IPS DF 6.9 (cell line): ENCODE data around the gene THAP8.
A peak's percentile ranks its signal among the peaks of the same experiment; 100 is the strongest.

Experiments
- DNase-seq: peaks from one replicate; pipeline ENCODE4 v3.0.0-alpha.2; 2013; ENCODE audit warnings: low read depth, low spot score
- H3K27ac ChIP-seq: one replicate; pipeline ENCODE4 v1.5.1; 2013; ENCODE audit warnings: low read length, control low read depth
- H3K27me3 ChIP-seq: 2 replicates; pipeline ENCODE4 v1.6.1; 2013; ENCODE audit warnings: mild to moderate bottlenecking, low read length; ENCODE audit not compliant: control insufficient read depth, insufficient read depth
- H3K36me3 ChIP-seq: 2 replicates; pipeline ENCODE4 v1.6.1; 2013; ENCODE audit warnings: low read length; ENCODE audit not compliant: control insufficient read depth, insufficient read depth
- H3K4me1 ChIP-seq: 2 replicates; pipeline ENCODE4 v1.6.1; 2013; ENCODE audit warnings: low read length; ENCODE audit not compliant: control insufficient read depth, insufficient read depth
- H3K4me3 ChIP-seq: 2 replicates; pipeline ENCODE4 v1.5.1; 2013; ENCODE audit warnings: mild to moderate bottlenecking, low read length
- H3K9me3 ChIP-seq: 2 replicates; pipeline ENCODE4 v1.6.1; 2013; ENCODE audit warnings: low read length, inconsistent platforms; ENCODE audit not compliant: control insufficient read depth, insufficient read depth
- WGBS: extraction: QIAGEN DNeasy Blood & Tissue Kit; methylation state at CpG from one replicate; pipeline ENCODE4 v1.1.7; 2013; ENCODE audit warnings: mixed read lengths, missing lambda C conversion rate; ENCODE audit not compliant: insufficient read length, insufficient coverage; 5-methylcytosine and 5-hydroxymethylcytosine counted together

Gene THAP8

GRCh38 chr19:36030264-36031148, 23.6 kb downstream of the THAP8 start:
- WGBS, result no CpG with 5 or more reads among the region's 8 CpGs
- Histone ChIP-seq H3K9me3 (no peaks in the 10 kb centered on the region), H3K36me3 (no peaks in the 10 kb centered on the region; the same call in 1 of the 2 replicates), H3K27me3 (no peaks in the 10 kb centered on the region), H3K27ac (no peak overlapping the region), H3K4me1 (no peaks in the 10 kb centered on the region; the same call in 1 of the 2 replicates), H3K4me3 (no peak overlapping the region)
- no peak for DNase-seq

GRCh38 chr19:36028313-36029041, 25.6 kb downstream of the THAP8 start:
- H3K4me3 ChIP-seq, result no peak overlapping the region
- DNase-seq, result no peak
- no CpG with 5 or more reads among the region's 10 CpGs for WGBS
- H3K9me3 ChIP-seq, result no peaks in the 10 kb centered on the region
- H3K27ac ChIP-seq, result no peak overlapping the region
- no peaks in the 10 kb centered on the region for H3K27me3 ChIP-seq
- peaks cover 8% of the 10 kb centered on the region for H3K36me3 ChIP-seq
- H3K4me1 ChIP-seq, result no peaks in the 10 kb centered on the region; the same call in 1 of the 2 replicates

- H3K27ac ChIP-seq, result no peak overlapping the region
- H3K27me3 ChIP-seq, result no peaks in the 10 kb centered on the region
- DNase-seq, result no peak
- WGBS, result no CpG with 5 or more reads among the region's 6 CpGs
- no peak overlapping the region for H3K4me3 ChIP-seq
- H3K4me1 ChIP-seq, result no peaks in the 10 kb centered on the region; the same call in 1 of the 2 replicates
- H3K9me3 ChIP-seq, result no peaks in the 10 kb centered on the region
- peaks cover 8% of the 10 kb centered on the region for H3K36me3 ChIP-seq
Observed at GRCh38 chr19:36027696-36028095, 26.4 kb downstream of the THAP8 start.

GRCh38 chr19:36026091-36026876, 27.8 kb downstream of the THAP8 start:
- Histone ChIP-seq H3K4me1 (no peaks in the 10 kb centered on the region; the same call in 1 of the 2 replicates), H3K27ac (no peak overlapping the region), H3K9me3 (no peaks in the 10 kb centered on the region), H3K36me3 (peaks cover 8% of the 10 kb centered on the region), H3K4me3 (no peak overlapping the region), H3K27me3 (no peaks in the 10 kb centered on the region)
- no CpG with 5 or more reads among the region's 49 CpGs for WGBS
- no peak for DNase-seq

GRCh38 chr19:36025541-36025940, 28.5 kb downstream of the THAP8 start:
- no CpG with 5 or more reads among the region's 1 CpG for WGBS
- Histone ChIP-seq H3K27ac (no peak overlapping the region), H3K4me3 (no peak overlapping the region), H3K27me3 (no peaks in the 10 kb centered on the region), H3K36me3 (peaks cover 8% of the 10 kb centered on the region), H3K9me3 (no peaks in the 10 kb centered on the region), H3K4me1 (no peaks in the 10 kb centered on the region; the same call in 1 of the 2 replicates)
- no peak for DNase-seq

GRCh38 chr19:36023432-36023831, 30.7 kb downstream of the THAP8 start:
- Histone ChIP-seq H3K9me3 (no peaks in the 10 kb centered on the region), H3K4me1 (no peaks in the 10 kb centered on the region; the same call in 1 of the 2 replicates), H3K27me3 (no peaks in the 10 kb centered on the region), H3K4me3 (no peak overlapping the region), H3K36me3 (peaks cover 8% of the 10 kb centered on the region), H3K27ac (no peak overlapping the region)
- no CpG with 5 or more reads among the region's 5 CpGs for WGBS
- DNase-seq, result no peak

GRCh38 chr19:36019061-36019670, 34.9 kb downstream of the THAP8 start:
- H3K27me3 ChIP-seq, result no peaks in the 10 kb centered on the region
- H3K4me3 ChIP-seq, result no peak overlapping the region
- WGBS, result no CpG with 5 or more reads among the region's 22 CpGs
- no peak overlapping the region for H3K27ac ChIP-seq
- peaks cover 9% of the 10 kb centered on the region for H3K36me3 ChIP-seq
- no peaks in the 10 kb centered on the region for H3K4me1 ChIP-seq
- DNase-seq, result no peak
- no peaks in the 10 kb centered on the region for H3K9me3 ChIP-seq

GRCh38 chr19:36014012-36014924, 39.8 kb downstream of the THAP8 start, which contains the start of gene ALKBH6:
Gene ALKBH6 (minus strand): TSS chr19:36014213. CDS start chr19:36013397, 816 bp downstream.
- no peaks in the 10 kb centered on the region for H3K27me3 ChIP-seq
- no CpG with 5 or more reads among the region's 42 CpGs for WGBS
- H3K27ac ChIP-seq, result no peak within 1 kb of the TSS
- no peaks in the 10 kb centered on the region for H3K9me3 ChIP-seq
- 0 out of 2 replicates have a peak, but pooled peaks cover 3% of the 10 kb centered on the region for H3K36me3 ChIP-seq
- 0 out of 2 replicates have a peak, but pooled peaks cover 2% of the 10 kb centered on the region for H3K4me1 ChIP-seq
- DNase-seq, result peak; percentile 93
- H3K4me3 ChIP-seq, result peak within 1 kb of the TSS; percentile 83; the same call in 1 of the 2 replicates
